ENCODE measurements around the gene PRPF38B.

Gene PRPF38B

GRCh38 chr1:108657356-108658080 is 34.6 kb upstream of the PRPF38B start:
- no peak for TF ChIP-seq CTCF (conservative IDR thresholded peaks at IDR 0.05; ENCODE audit: low read depth, low read length)
- H3K4me2 ChIP-seq = no peak overlapping the region

DNA sequence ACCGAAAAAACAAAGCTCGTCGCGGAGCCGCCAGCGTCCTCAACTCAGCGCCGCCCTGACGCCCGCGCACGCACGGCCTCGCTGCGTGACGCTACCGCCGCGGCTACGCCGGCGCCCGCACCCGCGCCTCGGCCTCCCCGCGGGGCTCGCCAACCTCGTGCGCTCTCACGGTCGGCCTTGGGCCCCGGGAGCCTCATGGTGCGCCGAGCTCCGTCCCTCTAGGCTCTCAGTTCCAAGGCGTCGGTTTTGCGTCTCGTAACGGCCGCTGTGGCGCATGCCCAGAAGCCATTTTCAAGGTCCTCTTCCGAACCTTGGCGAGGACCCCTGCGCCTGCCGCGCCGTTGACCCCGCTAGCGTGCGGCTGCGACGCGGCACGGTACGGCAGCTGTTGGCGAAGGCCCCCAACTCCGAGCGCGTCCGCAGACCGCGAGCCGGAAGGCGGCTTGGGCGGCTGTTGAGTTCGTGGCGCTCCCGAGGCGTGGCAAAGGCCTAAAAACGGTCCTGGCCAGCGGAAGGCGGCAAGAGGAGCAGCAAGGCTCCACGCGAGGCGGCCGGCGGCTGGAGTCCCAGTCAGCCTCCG is 31.0 kb upstream of the PRPF38B start, which contains the start of gene HENMT1:
TSS of gene HENMT1 (minus strand) at position 64 of the 580 bp plus-strand sequence. CDS start 1,209 bp downstream, outside the sequence.
- H3K36me3 ChIP-seq (ENCODE audit: insufficient read depth) = no peaks in the 10 kb centered on the region
- H4K20me1 ChIP-seq (ENCODE audit: insufficient read depth) = no peaks in the 10 kb centered on the region
- no peak within 1 kb of the TSS for H3K9ac ChIP-seq
- H3K79me2 ChIP-seq (ENCODE audit: insufficient read depth, low read depth) = no peaks in the 10 kb centered on the region
- no peak within 1 kb of the TSS for H2AFZ ChIP-seq (ENCODE audit: low read depth)
- H3K4me1 ChIP-seq (ENCODE audit: low read depth, poor library complexity, severe bottlenecking) = no peaks in the 10 kb centered on the region
- no peak within 1 kb of the TSS for H3K4me2 ChIP-seq
- no peaks in the 10 kb centered on the region for H3K27me3 ChIP-seq (ENCODE audit: insufficient read depth, low read depth)
- no peak within 1 kb of the TSS for H3K4me3 ChIP-seq (IDR thresholded peaks at IDR 0.05; ENCODE audit: insufficient read depth, low read depth, low read length)
- no peak for TF ChIP-seq CTCF (conservative IDR thresholded peaks at IDR 0.05; ENCODE audit: low read depth, low read length)
- no peak within 1 kb of the TSS for H3K27ac ChIP-seq

More at GRCh38 chr1:108657356-108658080, 34.6 kb upstream of the PRPF38B start:
- Histone ChIP-seq H2AFZ (ENCODE audit: low read depth) (no peak overlapping the region), H3K4me3 (IDR thresholded peaks at IDR 0.05; ENCODE audit: insufficient read depth, low read depth, low read length) (no peak overlapping the region), H3K36me3 (ENCODE audit: insufficient read depth) (no peaks in the 10 kb centered on the region), H3K4me1 (ENCODE audit: low read depth, poor library complexity, severe bottlenecking) (no peaks in the 10 kb centered on the region), H3K79me2 (ENCODE audit: insufficient read depth, low read depth) (no peaks in the 10 kb centered on the region), H4K20me1 (ENCODE audit: insufficient read depth) (no peaks in the 10 kb centered on the region), H3K9ac (no peak overlapping the region), H3K27me3 (ENCODE audit: insufficient read depth, low read depth) (no peaks in the 10 kb centered on the region), H3K27ac (no peak overlapping the region)

- no peaks in the 10 kb centered on the region for H3K79me2 ChIP-seq (ENCODE audit: insufficient read depth, low read depth)
- no peak for TF ChIP-seq CTCF (conservative IDR thresholded peaks at IDR 0.05; ENCODE audit: low read depth, low read length)
- no peak overlapping the region for H3K4me3 ChIP-seq (IDR thresholded peaks at IDR 0.05; ENCODE audit: insufficient read depth, low read depth, low read length)
- no peaks in the 10 kb centered on the region for H4K20me1 ChIP-seq (ENCODE audit: insufficient read depth)
- no peaks in the 10 kb centered on the region for H3K4me1 ChIP-seq (ENCODE audit: low read depth, poor library complexity, severe bottlenecking)
- H3K27ac ChIP-seq = no peak overlapping the region
- H2AFZ ChIP-seq (ENCODE audit: low read depth) = no peak overlapping the region
- H3K27me3 ChIP-seq (ENCODE audit: insufficient read depth, low read depth) = no peaks in the 10 kb centered on the region
- no peaks in the 10 kb centered on the region for H3K36me3 ChIP-seq (ENCODE audit: insufficient read depth)
- no peak overlapping the region for H3K9ac ChIP-seq
- H3K4me2 ChIP-seq = no peak overlapping the region
Observed at GRCh38 chr1:108663074-108663473, 29.0 kb upstream of the PRPF38B start.

DNA sequence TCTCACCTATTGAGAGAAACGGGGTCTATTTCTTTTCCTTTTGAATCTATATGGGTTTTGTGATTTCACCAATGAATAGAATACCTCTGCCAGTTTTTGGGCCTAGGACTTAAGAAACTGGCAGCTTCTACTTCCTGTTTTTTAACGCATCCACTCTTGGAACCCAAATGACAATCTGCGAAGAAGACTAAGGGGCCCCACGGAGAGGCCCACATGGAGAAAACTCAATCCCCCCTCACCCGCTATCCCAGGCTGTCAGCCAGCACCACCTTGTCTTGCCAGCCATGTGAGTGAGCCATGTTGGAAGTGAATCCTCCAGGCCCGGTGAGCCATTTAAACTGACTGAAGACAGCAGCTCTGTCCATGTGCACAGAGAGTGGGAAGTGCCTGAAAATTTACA is 27.6 kb upstream of the PRPF38B start:
- no peaks in the 10 kb centered on the region for H3K79me2 ChIP-seq (ENCODE audit: insufficient read depth, low read depth)
- no peak overlapping the region for H3K4me2 ChIP-seq
- H3K4me3 ChIP-seq (IDR thresholded peaks at IDR 0.05; ENCODE audit: insufficient read depth, low read depth, low read length) = no peak overlapping the region
- no peaks in the 10 kb centered on the region for H3K4me1 ChIP-seq (ENCODE audit: low read depth, poor library complexity, severe bottlenecking)
- no peaks in the 10 kb centered on the region for H3K27me3 ChIP-seq (ENCODE audit: insufficient read depth, low read depth)
- H3K9ac ChIP-seq = no peak overlapping the region
- TF ChIP-seq CTCF (conservative IDR thresholded peaks at IDR 0.05; ENCODE audit: low read depth, low read length) = no peak
- H3K36me3 ChIP-seq (ENCODE audit: insufficient read depth) = no peaks in the 10 kb centered on the region
- H3K27ac ChIP-seq = no peak overlapping the region
- H2AFZ ChIP-seq (ENCODE audit: low read depth) = no peak overlapping the region
- H4K20me1 ChIP-seq (ENCODE audit: insufficient read depth) = no peaks in the 10 kb centered on the region
